K562 (cell line): ENCODE data around the gene FKBP8. TPM values are rescaled to one million over a fixed set of nuclear protein-coding genes. Genes with fewer than 3 reads are reported as not detected.

Experiments used
- BRD9 ChIP-seq: fragments of 450-650 bp; IDR thresholded peaks from 2 replicates; pipeline ENCODE4 v1.6.1; 2018; ENCODE audit warnings: low read depth; ENCODE audit not compliant: partially characterized antibody
- DNMT1 ChIP-seq: fragments of 450-650 bp; IDR thresholded peaks from 2 replicates; pipeline ENCODE4 v1.6.1; 2016; ENCODE audit warnings: antibody characterized with exemption, mild to moderate bottlenecking
- ESRRA ChIP-seq: fragments of 450-650 bp; IDR thresholded peaks from 2 replicates; pipeline ENCODE4 v1.6.1; 2014; ENCODE audit warnings: low read depth, mild to moderate bottlenecking, moderate library complexity, borderline replicate concordance
- ESRRB ChIP-seq: fragments of 250-450 bp; sonication (Bioruptor Pico); IDR thresholded peaks from 2 replicates; pipeline ENCODE4 v1.5.0; 2020; ENCODE audit warnings: mild to moderate bottlenecking, moderate library complexity, borderline replicate concordance
- FOXJ2 ChIP-seq: fragments of 200-800 bp; sonication (Bioruptor generic); IDR thresholded peaks from 2 replicates; pipeline ENCODE4 v1.6.1; 2016; ENCODE audit warnings: missing genetic modification characterization, missing compliant biosample characterization
- HDAC6 ChIP-seq: IDR thresholded peaks from 2 replicates; pipeline ENCODE4 v1.6.1; 2012; ENCODE audit warnings: low read depth, mild to moderate bottlenecking, control low read depth, inconsistent platforms, low read length, moderate library complexity
- LARP7 ChIP-seq: fragments of 450-650 bp; IDR thresholded peaks from 2 replicates; pipeline ENCODE4 v1.6.1; 2016
- MIER1 ChIP-seq: fragments of 450-650 bp; IDR thresholded peaks from 2 replicates; pipeline ENCODE4 v1.6.1; 2016; ENCODE audit warnings: antibody characterized with exemption, mild to moderate bottlenecking, low read depth
- NFYB ChIP-seq: IDR thresholded peaks from 2 replicates; pipeline ENCODE4 v1.6.1; 2011; ENCODE audit warnings: mild to moderate bottlenecking, moderate library complexity; ENCODE audit not compliant: insufficient read length; ENCODE audit errors: extremely low read depth
- PHB2 ChIP-seq: fragments of 450-650 bp; IDR thresholded peaks from 2 replicates; pipeline ENCODE4 v1.6.1; 2017; ENCODE audit warnings: low read depth
- SLC30A9 ChIP-seq: fragments of 250-450 bp; sonication (Bioruptor Pico); IDR thresholded peaks from 2 replicates; pipeline ENCODE4 v1.8.0; 2022; ENCODE audit warnings: mild to moderate bottlenecking, moderate library complexity
- STAT5A ChIP-seq: IDR thresholded peaks from 2 replicates; pipeline ENCODE4 v1.6.1; 2012; ENCODE audit warnings: low read length, inconsistent platforms, borderline replicate concordance
- TBL1XR1 ChIP-seq, 2 experiments: IDR thresholded peaks; 2 replicates each; pipeline ENCODE4 v1.6.1; 2012; ENCODE audit warnings: improper control_type of control experiment in 2 of 2, low read length in 2 of 2, mild to moderate bottlenecking in 1 of 2
- TFAM ChIP-seq: fragments of 250-450 bp; sonication (Bioruptor Pico); conservative IDR thresholded peaks from 2 replicates; pipeline ENCODE4 v1.5.0; 2021; ENCODE audit warnings: mild to moderate bottlenecking, moderate library complexity
- U2AF1 ChIP-seq: fragments of 200-400 bp; formaldehyde crosslinking; optimal IDR thresholded peaks from 2 replicates; pipeline ENCODE3; 2017; ENCODE audit warnings: mild to moderate bottlenecking, low read depth, low read length, moderate library complexity
- XRCC5 ChIP-seq: fragments of 200-400 bp; formaldehyde crosslinking; IDR thresholded peaks from 2 replicates; pipeline ENCODE4 v1.6.1; 2017; ENCODE audit warnings: low read depth, mild to moderate bottlenecking, low read length
- ZEB2 ChIP-seq: fragments of 450-650 bp; IDR thresholded peaks from 2 replicates; pipeline ENCODE4 v1.6.1; 2016
- ZNF347 ChIP-seq: fragments of 450-650 bp; formaldehyde crosslinking; IDR thresholded peaks from 2 replicates; pipeline ENCODE4 v1.4.0; 2020; ENCODE audit warnings: low read depth, mild to moderate bottlenecking, moderate library complexity
- ZNF41 ChIP-seq: fragments of 250-450 bp; sonication (Bioruptor Pico); conservative IDR thresholded peaks from 2 replicates; pipeline ENCODE4 v1.4.0; 2020; ENCODE audit warnings: mild to moderate bottlenecking
- ZSCAN32 ChIP-seq: fragments of 450-650 bp; formaldehyde crosslinking; IDR thresholded peaks from 2 replicates; pipeline ENCODE4 v1.4.0; 2020; ENCODE audit warnings: mild to moderate bottlenecking, moderate library complexity
- polyA plus RNA-seq, 8 experiments: library from polyadenylated mRNA; depleted of rRNA in 4 of 8; stranded (reverse) in 5 of 8; unstranded in 3 of 8; fragments of >200 nt; fragmentation: Nextera tagmentation in 2 of 8; fragmentation: Illumina TruSeq in 1 of 8; extraction: Ambion mirVana in 2 of 8; extraction: Trizol in 1 of 8; gene quantifications; 2 replicates each; pipeline versions ENCODE4 v1.2.1 to v1.2.3, GENCODE V29; 2011 to 2014; ENCODE audit warnings: inconsistent platforms in 1 of 8, missing spikeins in 1 of 8
- total RNA-seq, 7 experiments: library from RNA; depleted of rRNA in 6 of 7; stranded (reverse); fragments of >200 nt in 6 of 7; fragmentation: Illumina TruSeq in 2 of 7; extraction: Trizol in 2 of 7; gene quantifications; 2 replicates each; pipeline versions ENCODE4 v1.2.1 to v1.2.3, GENCODE V29; 2011 to 2021; ENCODE audit warnings: low replicate concordance in 1 of 7
- TF ChIP-seq, protein P1 (sequence below): fragments of 250-450 bp; sonication (Bioruptor Pico); IDR thresholded peaks from 2 replicates; pipeline ENCODE4 v1.9.0; 2021; ENCODE audit warnings: mild to moderate bottlenecking
- TF ChIP-seq, protein P2 (sequence below): fragments of 250-450 bp; sonication (Bioruptor Pico); IDR thresholded peaks from 2 replicates; pipeline ENCODE4 v1.4.0; 2020; ENCODE audit warnings: mild to moderate bottlenecking, moderate library complexity, borderline replicate concordance
- TF ChIP-seq, protein P3 (sequence below): fragments of 450-650 bp; IDR thresholded peaks from one replicate; pipeline ENCODE4 v1.6.1; 2018; ENCODE audit warnings: mild to moderate bottlenecking, moderate library complexity; ENCODE audit not compliant: partially characterized antibody
- TF ChIP-seq, protein P4 (sequence below): fragments of 250-450 bp; sonication (Bioruptor Pico); IDR thresholded peaks from 2 replicates; pipeline ENCODE4 v1.8.0; 2021; ENCODE audit warnings: moderate library complexity, mild to moderate bottlenecking, inconsistent platforms

Gene FKBP8
- total and polyA plus RNA-seq, 9 of the 15 experiments (the other 6 are each of a cell fraction or from before 2014, with no cell fraction given) = 0.46 to 236 (median 104) TPM

GRCh38 chr19:18571564-18572344 lies 28.4 kb upstream of the FKBP8 start, which contains the start of gene UBA52 (continued):
- TF ChIP-seq ESRRA (peak; percentile 91; the same call in 1 of the 2 replicates), U2AF1 (peak; percentile 93), LARP7 (no peak), HDAC6 (no peak), ZEB2 (no peak), FOXJ2 (tag) (no peak), DNMT1 (no peak), ZNF347 (no peak), ESRRB (CRISPR knock-in tag) (no peak), NFYB (no peak), SLC30A9 (CRISPR knock-in tag) (no peak), PHB2 (no peak), BRD9 (no peak), ZNF41 (no peak), XRCC5 (no peak), TFAM (CRISPR knock-in tag) (no peak), MIER1 (no peak), STAT5A (no peak), ZSCAN32 (CRISPR knock-in tag) (no peak), TBL1XR1 (IDR thresholded peaks at IDR 0.05; ENCODE audit: low read length in 2 of 2) (peak in 1 of 2 experiments; percentile 80; a peak in 2 of 4 replicates)
- TF ChIP-seq, protein P1, sequence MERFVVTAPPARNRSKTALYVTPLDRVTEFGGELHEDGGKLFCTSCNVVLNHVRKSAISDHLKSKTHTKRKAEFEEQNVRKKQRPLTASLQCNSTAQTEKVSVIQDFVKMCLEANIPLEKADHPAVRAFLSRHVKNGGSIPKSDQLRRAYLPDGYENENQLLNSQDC = no peak
- TF ChIP-seq, protein P2, sequence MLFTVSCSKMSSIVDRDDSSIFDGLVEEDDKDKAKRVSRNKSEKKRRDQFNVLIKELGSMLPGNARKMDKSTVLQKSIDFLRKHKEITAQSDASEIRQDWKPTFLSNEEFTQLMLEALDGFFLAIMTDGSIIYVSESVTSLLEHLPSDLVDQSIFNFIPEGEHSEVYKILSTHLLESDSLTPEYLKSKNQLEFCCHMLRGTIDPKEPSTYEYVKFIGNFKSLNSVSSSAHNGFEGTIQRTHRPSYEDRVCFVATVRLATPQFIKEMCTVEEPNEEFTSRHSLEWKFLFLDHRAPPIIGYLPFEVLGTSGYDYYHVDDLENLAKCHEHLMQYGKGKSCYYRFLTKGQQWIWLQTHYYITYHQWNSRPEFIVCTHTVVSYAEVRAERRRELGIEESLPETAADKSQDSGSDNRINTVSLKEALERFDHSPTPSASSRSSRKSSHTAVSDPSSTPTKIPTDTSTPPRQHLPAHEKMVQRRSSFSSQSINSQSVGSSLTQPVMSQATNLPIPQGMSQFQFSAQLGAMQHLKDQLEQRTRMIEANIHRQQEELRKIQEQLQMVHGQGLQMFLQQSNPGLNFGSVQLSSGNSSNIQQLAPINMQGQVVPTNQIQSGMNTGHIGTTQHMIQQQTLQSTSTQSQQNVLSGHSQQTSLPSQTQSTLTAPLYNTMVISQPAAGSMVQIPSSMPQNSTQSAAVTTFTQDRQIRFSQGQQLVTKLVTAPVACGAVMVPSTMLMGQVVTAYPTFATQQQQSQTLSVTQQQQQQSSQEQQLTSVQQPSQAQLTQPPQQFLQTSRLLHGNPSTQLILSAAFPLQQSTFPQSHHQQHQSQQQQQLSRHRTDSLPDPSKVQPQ = no peak
- TF ChIP-seq, protein P3, sequence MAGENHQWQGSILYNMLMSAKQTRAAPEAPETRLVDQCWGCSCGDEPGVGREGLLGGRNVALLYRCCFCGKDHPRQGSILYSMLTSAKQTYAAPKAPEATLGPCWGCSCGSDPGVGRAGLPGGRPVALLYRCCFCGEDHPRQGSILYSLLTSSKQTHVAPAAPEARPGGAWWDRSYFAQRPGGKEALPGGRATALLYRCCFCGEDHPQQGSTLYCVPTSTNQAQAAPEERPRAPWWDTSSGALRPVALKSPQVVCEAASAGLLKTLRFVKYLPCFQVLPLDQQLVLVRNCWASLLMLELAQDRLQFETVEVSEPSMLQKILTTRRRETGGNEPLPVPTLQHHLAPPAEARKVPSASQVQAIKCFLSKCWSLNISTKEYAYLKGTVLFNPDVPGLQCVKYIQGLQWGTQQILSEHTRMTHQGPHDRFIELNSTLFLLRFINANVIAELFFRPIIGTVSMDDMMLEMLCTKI = no peak
- TF ChIP-seq, protein P4, sequence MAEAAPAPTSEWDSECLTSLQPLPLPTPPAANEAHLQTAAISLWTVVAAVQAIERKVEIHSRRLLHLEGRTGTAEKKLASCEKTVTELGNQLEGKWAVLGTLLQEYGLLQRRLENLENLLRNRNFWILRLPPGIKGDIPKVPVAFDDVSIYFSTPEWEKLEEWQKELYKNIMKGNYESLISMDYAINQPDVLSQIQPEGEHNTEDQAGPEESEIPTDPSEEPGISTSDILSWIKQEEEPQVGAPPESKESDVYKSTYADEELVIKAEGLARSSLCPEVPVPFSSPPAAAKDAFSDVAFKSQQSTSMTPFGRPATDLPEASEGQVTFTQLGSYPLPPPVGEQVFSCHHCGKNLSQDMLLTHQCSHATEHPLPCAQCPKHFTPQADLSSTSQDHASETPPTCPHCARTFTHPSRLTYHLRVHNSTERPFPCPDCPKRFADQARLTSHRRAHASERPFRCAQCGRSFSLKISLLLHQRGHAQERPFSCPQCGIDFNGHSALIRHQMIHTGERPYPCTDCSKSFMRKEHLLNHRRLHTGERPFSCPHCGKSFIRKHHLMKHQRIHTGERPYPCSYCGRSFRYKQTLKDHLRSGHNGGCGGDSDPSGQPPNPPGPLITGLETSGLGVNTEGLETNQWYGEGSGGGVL (CRISPR knock-in tag) = no peak
